HEK293 (cell line): ENCODE results near the gene PTPRN2.

Experiments used
- CTCF ChIA-PET: fragments of 350-600 bp; formaldehyde crosslinking; extraction: SDS; loops from one replicate; lab custom pipeline; 2021; ENCODE audit warnings: antibody characterized with exemption; lab: Yijun Ruan, JAX
- POLR2A ChIA-PET: fragments of 300-600 bp; formaldehyde crosslinking; extraction: SDS; loops from one replicate; lab custom pipeline; 2020; ENCODE audit warnings: antibody characterized with exemption, inconsistent platforms; lab: Yijun Ruan, JAX
- H3K27ac ChIP-seq: fragments of 200-500 bp; sonication (Bioruptor generic); 2 replicates; pipeline ENCODE4 v1.5.1; 2014; ENCODE audit warnings: low read depth, low read length, control low read depth, inconsistent platforms; ENCODE audit errors: extremely low read depth
- H3K36me3 ChIP-seq, 2 experiments: fragments of 200-500 bp in 1 of 2; sonication (Bioruptor generic) in 1 of 2; 1 replicate in 1 of 2; 2 replicates in 1 of 2; pipeline ENCODE4 v1.5.1; 2014 to 2017; ENCODE audit warnings: inconsistent platforms in 2 of 2, low read length in 2 of 2; ENCODE audit not compliant: control insufficient read depth in 2 of 2, insufficient read depth in 1 of 2
- H3K4me1 ChIP-seq: fragments of 200-500 bp; sonication (Bioruptor generic); 2 replicates; pipeline ENCODE4 v1.5.1; 2014; ENCODE audit warnings: mild to moderate bottlenecking, low read length, inconsistent platforms; ENCODE audit not compliant: control insufficient read depth, insufficient read depth
- H3K4me3 ChIP-seq: 2 replicates; pipeline ENCODE4 v1.5.1; 2011; ENCODE audit warnings: low read depth, mild to moderate bottlenecking, control low read depth, low read length, moderate library complexity
- H3K9me3 ChIP-seq: fragments of 200-500 bp; sonication (Bioruptor generic); 2 replicates; pipeline ENCODE4 v1.5.1; 2014; ENCODE audit warnings: low read depth, low read length, inconsistent platforms; ENCODE audit not compliant: control insufficient read depth, insufficient read depth
- BCL6B ChIP-seq: fragments of 450-650 bp; formaldehyde crosslinking; IDR thresholded peaks from 2 replicates; pipeline ENCODE4 v1.5.1; 2017; ENCODE audit warnings: missing biosample characterization, missing genetic modification characterization
- GFI1B ChIP-seq: fragments of 450-650 bp; formaldehyde crosslinking; IDR thresholded peaks from 2 replicates; pipeline ENCODE4 v1.5.1; 2016; ENCODE audit warnings: missing biosample characterization, missing genetic modification characterization
- GLI4 ChIP-seq: fragments of 450-650 bp; formaldehyde crosslinking; IDR thresholded peaks from 2 replicates; pipeline ENCODE4 v1.5.1; 2016; ENCODE audit warnings: missing biosample characterization, missing genetic modification characterization
- OSR2 ChIP-seq: fragments of 450-650 bp; formaldehyde crosslinking; IDR thresholded peaks from 2 replicates; pipeline ENCODE4 v1.5.1; 2016; ENCODE audit warnings: missing biosample characterization, missing genetic modification characterization
- YY2 ChIP-seq: fragments of 450-650 bp; formaldehyde crosslinking; IDR thresholded peaks from 2 replicates; pipeline ENCODE4 v1.5.1; 2016; ENCODE audit warnings: missing biosample characterization, missing genetic modification characterization
- ZIC2 ChIP-seq: fragments of 450-650 bp; formaldehyde crosslinking; IDR thresholded peaks from 2 replicates; pipeline ENCODE4 v1.5.1; 2016; ENCODE audit warnings: missing biosample characterization, missing genetic modification characterization
- ZNF132 ChIP-seq: fragments of 450-650 bp; formaldehyde crosslinking; IDR thresholded peaks from 2 replicates; pipeline ENCODE4 v1.5.1; 2017; ENCODE audit warnings: missing biosample characterization, missing genetic modification characterization, borderline replicate concordance
- ZNF133 ChIP-seq: fragments of 450-650 bp; formaldehyde crosslinking; IDR thresholded peaks from 2 replicates; pipeline ENCODE4 v1.5.1; 2016; ENCODE audit warnings: missing biosample characterization, missing genetic modification characterization
- ZNF146 ChIP-seq: fragments of 450-650 bp; formaldehyde crosslinking; IDR thresholded peaks from 2 replicates; pipeline ENCODE4 v1.5.1; 2016; ENCODE audit warnings: missing biosample characterization, missing genetic modification characterization
- ZNF148 ChIP-seq: fragments of 450-650 bp; formaldehyde crosslinking; IDR thresholded peaks from 2 replicates; pipeline ENCODE4 v1.5.0; 2017; ENCODE audit warnings: missing biosample characterization, missing genetic modification characterization, borderline replicate concordance
- ZNF155 ChIP-seq: fragments of 450-650 bp; formaldehyde crosslinking; IDR thresholded peaks from 2 replicates; pipeline ENCODE4 v1.5.1; 2016; ENCODE audit warnings: missing biosample characterization, missing genetic modification characterization
- ZNF274 ChIP-seq, 2 experiments: fragments of 200-500 bp in 1 of 2; fragments of 450-650 bp in 1 of 2; sonication (Bioruptor generic) in 1 of 2; formaldehyde crosslinking in 1 of 2; IDR thresholded peaks; 2 replicates each; pipeline versions ENCODE4 v1.5.1 to v1.6.1; 2014 to 2016; ENCODE audit warnings: borderline replicate concordance in 1 of 2, inconsistent platforms in 1 of 2, low read length in 1 of 2, missing biosample characterization in 1 of 2, missing genetic modification characterization in 1 of 2
- ZNF302 ChIP-seq: fragments of 450-650 bp; formaldehyde crosslinking; IDR thresholded peaks from 2 replicates; pipeline ENCODE4 v1.5.1; 2016; ENCODE audit warnings: missing biosample characterization, missing genetic modification characterization, low read depth
- ZNF354C ChIP-seq: fragments of 450-650 bp; formaldehyde crosslinking; IDR thresholded peaks from 2 replicates; pipeline ENCODE4 v1.5.1; 2016; ENCODE audit warnings: missing biosample characterization, missing genetic modification characterization, low read depth, borderline replicate concordance
- ZNF366 ChIP-seq: fragments of 450-650 bp; formaldehyde crosslinking; conservative IDR thresholded peaks from 2 replicates; pipeline ENCODE4 v1.5.1; 2016; ENCODE audit warnings: missing biosample characterization, missing genetic modification characterization
- ZNF404 ChIP-seq: fragments of 450-650 bp; formaldehyde crosslinking; IDR thresholded peaks from 2 replicates; pipeline ENCODE4 v1.5.1; 2017; ENCODE audit warnings: missing biosample characterization, missing genetic modification characterization
- ZNF639 ChIP-seq: fragments of 450-650 bp; formaldehyde crosslinking; IDR thresholded peaks from 2 replicates; pipeline ENCODE4 v1.5.1; 2016; ENCODE audit warnings: missing biosample characterization, missing genetic modification characterization
- ZNF658 ChIP-seq: fragments of 450-650 bp; formaldehyde crosslinking; IDR thresholded peaks from 2 replicates; pipeline ENCODE4; 2016; ENCODE audit warnings: missing biosample characterization, missing genetic modification characterization
- ZNF704 ChIP-seq: fragments of 450-650 bp; formaldehyde crosslinking; IDR thresholded peaks from 2 replicates; pipeline ENCODE4 v1.5.1; 2016; ENCODE audit warnings: missing biosample characterization, missing genetic modification characterization
- ZSCAN16 ChIP-seq: fragments of 450-650 bp; formaldehyde crosslinking; IDR thresholded peaks from 2 replicates; pipeline ENCODE4 v1.5.1; 2016; ENCODE audit warnings: missing biosample characterization, missing genetic modification characterization

Gene PTPRN2

GRCh38 chr7:158527038-158527437 lies 60.6 kb downstream of the PTPRN2 start:
- ChIA-PET CTCF (no interaction called here), POLR2A (no interaction called here)
- Histone ChIP-seq H3K27ac (no peak overlapping the region), H3K9me3 (no peaks in the 10 kb centered on the region; the same call in 1 of the 2 replicates), H3K4me1 (no peaks in the 10 kb centered on the region), H3K4me3 (no peak overlapping the region), H3K36me3 (no peaks in the 10 kb centered on the region)
- TF ChIP-seq GLI4 (tag by site-specific recombination) = no peak
- TF ChIP-seq ZNF132 (tag by site-specific recombination) = no peak
- TF ChIP-seq ZNF404 (tag by site-specific recombination) = no peak
- TF ChIP-seq ZNF639 = no peak

- POLR2A ChIA-PET = no interaction called here
- TF ChIP-seq ZNF274 (IDR thresholded peaks at IDR 0.05; ENCODE audit: low read length) (no peak), ZNF274 (tag by site-specific recombination; IDR thresholded peaks at IDR 0.05; ENCODE audit: borderline replicate concordance) (no peak), OSR2 (tag by site-specific recombination) (no peak), YY2 (tag by site-specific recombination) (no peak), ZNF133 (no peak), ZIC2 (tag by site-specific recombination) (no peak), ZNF704 (tag by site-specific recombination) (no peak), BCL6B (tag by site-specific recombination) (no peak), ZNF366 (no peak), ZNF354C (tag by site-specific recombination) (no peak), ZNF148 (no peak), ZNF302 (tag by site-specific recombination) (no peak), ZNF155 (no peak), ZSCAN16 (tag by site-specific recombination) (no peak), ZNF146 (no peak), GFI1B (no peak), ZNF658 (tag by site-specific recombination) (no peak)
- H3K9me3 ChIP-seq = no peaks in the 10 kb centered on the region; the same call in 1 of the 2 replicates
- H3K27ac ChIP-seq = no peak overlapping the region
- CTCF ChIA-PET = no interaction called here
- no peaks in the 10 kb centered on the region for H3K4me1 ChIP-seq
- no peaks in the 10 kb centered on the region for H3K36me3 ChIP-seq
- H3K4me3 ChIP-seq = no peak overlapping the region
Measured at GRCh38 chr7:158526531-158526930, 61.1 kb downstream of the PTPRN2 start.
